ENCODE measurements around the gene MT4.

Gene MT4

DNA sequence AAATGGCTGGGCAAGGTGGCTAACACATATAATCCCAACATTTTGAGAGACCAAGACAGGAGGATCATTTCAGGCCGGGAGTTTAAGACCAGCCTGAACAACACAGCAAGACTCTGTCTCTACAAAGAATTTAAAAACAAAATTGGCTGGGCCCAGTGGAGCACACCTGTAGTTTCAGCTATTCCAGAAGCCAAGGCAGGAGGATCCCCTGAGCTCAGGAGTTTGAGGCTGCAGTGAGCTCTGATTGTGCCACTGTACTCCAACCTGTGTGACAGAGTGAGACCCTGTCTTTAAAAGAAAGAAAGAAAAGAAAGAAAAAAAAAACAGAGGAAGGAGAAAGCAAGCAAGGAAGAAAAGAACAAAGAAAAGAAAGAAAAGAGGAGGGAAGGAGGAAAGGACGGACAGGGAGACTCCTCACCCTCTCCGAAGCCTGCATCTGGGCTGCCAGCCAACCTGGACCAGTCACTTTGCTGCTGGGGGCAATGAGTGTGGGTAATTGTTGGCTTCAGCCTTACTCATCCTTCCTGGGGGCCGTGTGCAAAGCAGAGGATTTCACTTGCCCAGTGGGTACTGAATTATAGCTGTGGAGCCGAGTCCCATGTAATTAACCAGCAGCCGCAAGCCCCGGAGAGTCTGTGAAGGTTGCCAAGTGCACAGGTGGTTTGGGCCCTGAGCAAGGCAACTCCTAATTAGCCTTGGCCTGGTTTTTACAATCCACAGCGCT, 6.7 kb upstream of the MT4 start:
- TF ChIP-seq, protein P1, sequence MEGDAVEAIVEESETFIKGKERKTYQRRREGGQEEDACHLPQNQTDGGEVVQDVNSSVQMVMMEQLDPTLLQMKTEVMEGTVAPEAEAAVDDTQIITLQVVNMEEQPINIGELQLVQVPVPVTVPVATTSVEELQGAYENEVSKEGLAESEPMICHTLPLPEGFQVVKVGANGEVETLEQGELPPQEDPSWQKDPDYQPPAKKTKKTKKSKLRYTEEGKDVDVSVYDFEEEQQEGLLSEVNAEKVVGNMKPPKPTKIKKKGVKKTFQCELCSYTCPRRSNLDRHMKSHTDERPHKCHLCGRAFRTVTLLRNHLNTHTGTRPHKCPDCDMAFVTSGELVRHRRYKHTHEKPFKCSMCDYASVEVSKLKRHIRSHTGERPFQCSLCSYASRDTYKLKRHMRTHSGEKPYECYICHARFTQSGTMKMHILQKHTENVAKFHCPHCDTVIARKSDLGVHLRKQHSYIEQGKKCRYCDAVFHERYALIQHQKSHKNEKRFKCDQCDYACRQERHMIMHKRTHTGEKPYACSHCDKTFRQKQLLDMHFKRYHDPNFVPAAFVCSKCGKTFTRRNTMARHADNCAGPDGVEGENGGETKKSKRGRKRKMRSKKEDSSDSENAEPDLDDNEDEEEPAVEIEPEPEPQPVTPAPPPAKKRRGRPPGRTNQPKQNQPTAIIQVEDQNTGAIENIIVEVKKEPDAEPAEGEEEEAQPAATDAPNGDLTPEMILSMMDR (IDR thresholded peaks at IDR 0.05; ENCODE audit: low read length, missing control alignments) = no peak
- peak; percentile 29 for DNase-seq (ENCODE audit: low read depth)
- no peak overlapping the region for H3K4me3 ChIP-seq (replicated peaks; ENCODE audit: low read depth, low read length)

DNA sequence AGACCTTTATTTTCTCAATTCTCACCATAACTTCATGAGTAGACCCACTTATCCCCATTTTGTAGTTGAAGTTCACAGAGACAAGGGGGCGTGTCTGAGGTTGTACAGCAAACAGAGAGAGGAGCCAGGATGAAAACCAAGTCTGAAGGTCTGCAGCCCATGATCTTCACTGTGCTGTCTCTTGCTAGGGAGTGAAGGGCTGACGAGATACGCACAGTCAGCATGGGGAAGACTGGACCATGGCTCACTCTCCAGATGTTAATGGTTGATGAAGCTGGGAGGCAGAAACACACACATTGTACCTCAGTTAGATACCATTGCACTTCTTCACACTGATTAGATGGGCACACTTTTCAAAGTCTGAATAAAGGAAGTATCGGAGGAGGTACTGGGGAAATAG, 5.8 kb upstream of the MT4 start:
- TF ChIP-seq, protein P1 (IDR thresholded peaks at IDR 0.05; ENCODE audit: low read length, missing control alignments) = no peak
- no peak overlapping the region for H3K4me3 ChIP-seq (replicated peaks; ENCODE audit: low read depth, low read length)
- DNase-seq (ENCODE audit: low read depth) = no peak

DNA sequence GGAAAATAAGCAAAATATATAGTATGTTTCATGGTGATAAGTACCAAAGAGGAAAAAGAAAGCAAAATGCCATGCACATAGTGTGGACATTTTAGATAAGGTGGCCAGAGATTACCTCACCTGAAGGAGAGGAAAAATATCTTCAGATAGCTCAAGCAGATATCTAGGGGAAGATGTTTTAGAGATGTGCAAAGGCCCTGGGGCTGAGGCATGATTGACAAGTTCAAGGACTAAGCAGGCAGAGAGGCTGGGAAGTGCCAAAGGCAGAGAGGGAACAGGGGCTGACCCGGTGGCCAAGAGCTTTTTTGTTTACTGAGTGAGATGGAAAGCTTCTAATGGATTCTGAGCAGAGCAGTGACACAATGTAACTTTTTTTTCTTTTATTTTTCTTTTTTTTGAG, 4.4 kb upstream of the MT4 start:
- TF ChIP-seq, protein P1 (IDR thresholded peaks at IDR 0.05; ENCODE audit: low read length, missing control alignments) = no peak
- H3K4me3 ChIP-seq (replicated peaks; ENCODE audit: low read depth, low read length) = no peak overlapping the region
- no peak for DNase-seq (ENCODE audit: low read depth)

DNA sequence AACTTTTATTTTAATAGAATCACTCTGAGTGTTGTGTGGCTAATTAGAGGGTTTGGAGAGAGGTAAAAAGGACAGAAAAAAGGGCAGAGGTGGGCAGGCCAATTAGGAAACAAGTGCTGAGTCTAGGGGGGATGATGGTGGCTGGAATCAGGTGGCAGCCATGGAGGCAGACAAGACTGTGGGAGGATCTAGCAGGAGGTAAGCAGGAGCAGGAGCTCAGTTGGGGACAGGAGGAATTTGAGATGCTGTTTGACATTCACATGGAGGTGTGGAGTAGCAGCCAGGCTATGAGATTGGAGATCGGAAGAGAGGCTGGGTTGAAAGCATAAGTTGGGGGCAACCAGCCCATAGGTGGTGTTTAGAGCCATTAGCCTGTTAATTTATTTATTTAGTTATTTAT, 3.7 kb upstream of the MT4 start:
- TF ChIP-seq, protein P1 (IDR thresholded peaks at IDR 0.05; ENCODE audit: low read length, missing control alignments) = no peak
- no peak overlapping the region for H3K4me3 ChIP-seq (replicated peaks; ENCODE audit: low read depth, low read length)
- DNase-seq (ENCODE audit: low read depth) = no peak

DNA sequence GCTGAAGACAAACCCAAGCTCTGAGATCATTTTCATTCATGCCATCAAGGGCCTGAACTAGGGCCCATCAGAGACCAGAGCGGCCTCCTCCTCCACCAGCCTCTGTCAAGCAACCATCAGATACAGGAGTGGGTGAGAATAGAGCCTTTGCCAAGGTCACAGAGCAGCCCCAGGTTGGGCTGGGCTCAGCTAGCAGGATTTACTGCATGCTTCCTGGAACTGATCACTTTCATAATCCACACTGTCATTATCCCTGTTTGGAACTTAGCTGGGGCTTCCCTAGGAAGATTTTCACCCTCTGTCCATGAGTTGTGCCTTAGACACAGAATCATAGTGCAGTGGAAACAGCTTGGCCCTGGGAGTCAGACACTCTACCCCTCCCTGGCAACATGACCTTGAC, 5.1 kb downstream of the MT4 start:
- H3K4me3 ChIP-seq (replicated peaks; ENCODE audit: low read depth, low read length) = no peak overlapping the region
- TF ChIP-seq, protein P1 (IDR thresholded peaks at IDR 0.05; ENCODE audit: low read length, missing control alignments) = no peak
- no peak for DNase-seq (ENCODE audit: low read depth)

DNA sequence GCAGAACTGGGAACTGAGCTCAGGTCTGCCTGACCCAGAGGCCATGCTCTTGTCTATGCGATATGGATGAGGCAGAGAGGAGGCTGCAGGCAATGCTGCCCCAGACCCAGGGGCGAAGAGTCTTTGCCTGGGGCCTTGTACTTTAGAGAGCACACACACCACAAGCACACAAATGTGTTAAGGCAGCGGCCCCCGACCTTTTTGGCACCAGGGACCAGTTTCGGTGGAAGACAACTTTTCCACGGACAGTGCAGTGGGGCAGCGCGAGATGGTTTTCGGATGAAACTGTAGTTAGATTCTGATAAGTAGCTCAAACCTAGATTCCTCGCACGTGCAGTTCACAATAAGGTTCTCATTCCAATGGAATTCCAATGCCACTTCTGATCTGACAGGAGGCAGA, 6.7 kb downstream of the MT4 start:
- TF ChIP-seq, protein P1 (IDR thresholded peaks at IDR 0.05; ENCODE audit: low read length, missing control alignments) = no peak
- H3K4me3 ChIP-seq (replicated peaks; ENCODE audit: low read depth, low read length) = no peak overlapping the region
- no peak for DNase-seq (ENCODE audit: low read depth)

DNA sequence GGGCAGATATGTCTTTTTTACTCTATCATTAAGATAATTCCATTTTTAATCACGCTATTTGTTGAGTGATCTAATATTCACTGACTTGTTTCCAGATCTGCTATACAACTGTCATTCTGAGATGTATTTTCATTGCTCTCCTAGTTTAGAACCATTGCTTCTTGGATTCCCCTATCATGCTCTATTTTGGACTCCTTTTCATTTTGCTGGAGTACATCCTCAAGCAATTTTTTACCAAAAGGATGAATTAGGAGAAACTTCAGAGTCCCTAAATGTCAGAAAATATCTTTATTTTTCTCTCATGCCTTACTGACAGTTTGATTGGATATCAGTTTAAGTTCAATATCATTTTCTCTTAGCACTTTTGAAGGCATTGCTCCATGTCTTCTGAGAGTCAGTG, 9.8 kb downstream of the MT4 start:
- no peak for DNase-seq (ENCODE audit: low read depth)
- no peak overlapping the region for H3K4me3 ChIP-seq (replicated peaks; ENCODE audit: low read depth, low read length)
- TF ChIP-seq, protein P1 (IDR thresholded peaks at IDR 0.05; ENCODE audit: low read length, missing control alignments) = no peak
